Measurements from ENCODE around the gene PRKAG2.
"Not testable (repeated sequence)": the region's sequence is repeated elsewhere in the genome, so short reads cannot be mapped to it uniquely, and the experiment has no call there.

PRKAG2 gene

GRCh38 chr7:151876899-151877777, at the start of gene PRKAG2:
Gene PRKAG2, minus strand, starts transcription at chr7:151877115. Its CDS starts 495 bp downstream, at chr7:151876620.
- ATAC-seq (peak; percentile 72), DNase-seq (peak; percentile 70 to 71)
- H3K4me1 Mint-ChIP-seq: peaks cover 41% of the 10 kb centered on the region
- H3K27ac Mint-ChIP-seq: peak within 1 kb of the TSS; percentile 55 to 69
- no peaks in the 10 kb centered on the region for H3K27me3 Mint-ChIP-seq
- no peaks in the 10 kb centered on the region for H3K9me3 Mint-ChIP-seq
- peak within 1 kb of the TSS; percentile 93 to 100 for H3K4me3 Mint-ChIP-seq

DNA sequence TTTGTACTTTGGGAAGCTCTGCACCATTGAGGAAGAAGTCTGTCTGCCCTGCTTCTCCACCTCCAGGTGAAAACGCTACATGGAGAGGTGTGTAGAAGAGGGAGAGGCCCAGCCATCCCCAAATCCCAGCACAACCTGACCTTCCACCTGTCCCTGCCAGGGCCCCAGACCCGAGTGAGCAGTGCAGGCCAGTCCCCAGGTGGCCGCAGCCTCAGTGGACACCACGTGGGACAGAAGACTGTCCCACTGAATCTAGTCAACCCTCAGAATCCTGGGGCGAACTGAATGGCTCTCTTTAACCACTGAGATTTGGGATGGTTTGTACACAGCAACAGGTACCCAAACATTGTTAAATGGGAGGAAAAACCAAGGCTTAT, 49.4 kb upstream of the PRKAG2 start:
- H3K9me3 Mint-ChIP-seq: no peaks in the 10 kb centered on the region
- DNase-seq: no peak
- H3K4me3 Mint-ChIP-seq: no peak overlapping the region
- H3K27ac Mint-ChIP-seq: no peak overlapping the region
- H3K4me1 Mint-ChIP-seq: peaks cover 11% of the 10 kb centered on the region
- H3K27me3 Mint-ChIP-seq: peaks cover 8% of the 10 kb centered on the region
- ATAC-seq: no peak

DNA sequence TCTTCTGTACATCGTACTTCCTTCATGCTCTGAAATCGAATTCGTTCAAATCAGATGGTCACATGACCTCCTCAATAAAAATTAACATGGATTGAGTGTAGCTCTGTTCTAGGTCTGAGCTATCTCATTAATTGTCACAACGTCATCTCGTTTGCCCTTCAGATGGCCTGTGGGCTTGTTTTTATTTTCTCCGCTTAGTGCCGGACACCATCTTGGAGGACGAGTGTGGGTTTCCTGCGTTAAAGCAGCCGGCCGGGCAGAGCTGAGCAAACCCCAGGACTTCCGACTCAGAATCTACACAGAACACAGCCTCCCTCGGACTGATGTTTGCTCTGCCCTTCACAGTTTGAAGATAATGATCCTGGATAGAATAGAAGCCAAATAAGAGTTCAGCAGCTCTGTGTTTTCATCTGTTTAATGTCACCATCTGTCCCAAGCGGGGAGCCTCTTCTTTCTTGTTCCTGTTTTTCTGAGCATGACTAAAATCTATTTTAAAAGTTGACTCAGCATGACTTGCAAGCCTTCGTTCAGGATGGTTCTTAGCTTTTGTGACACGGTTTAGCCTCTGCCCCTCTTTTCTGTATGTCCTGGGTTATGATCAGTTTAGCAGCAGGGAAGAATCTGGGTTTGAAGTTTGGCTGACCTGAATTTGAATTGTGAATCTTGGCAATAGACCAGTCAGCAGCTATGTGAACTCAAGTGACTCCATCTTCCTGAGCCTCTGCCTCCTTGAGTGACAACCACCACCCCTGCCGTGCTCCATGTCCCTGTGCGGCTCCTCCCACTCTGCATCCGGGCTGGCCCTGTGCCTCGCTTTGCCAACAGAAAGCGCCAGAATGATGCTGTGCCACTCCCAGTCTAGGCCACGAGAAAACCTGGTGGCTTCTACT, 48.8 kb upstream of the PRKAG2 start:
- H3K27me3 Mint-ChIP-seq: peaks cover 8% of the 10 kb centered on the region
- H3K4me1 Mint-ChIP-seq: peaks cover 11% of the 10 kb centered on the region
- no peak overlapping the region for H3K4me3 Mint-ChIP-seq
- no peaks in the 10 kb centered on the region for H3K9me3 Mint-ChIP-seq
- no peak for DNase-seq
- peak; percentile 67 for ATAC-seq
- H3K27ac Mint-ChIP-seq: peak overlapping the region; percentile 13 to 77

- no peak overlapping the region for H3K4me3 Mint-ChIP-seq
- DNase-seq (no peak), ATAC-seq (no peak)
- no peak overlapping the region for H3K27ac Mint-ChIP-seq
- peaks cover 8% of the 10 kb centered on the region for H3K27me3 Mint-ChIP-seq
- H3K4me1 Mint-ChIP-seq: peaks cover 11% of the 10 kb centered on the region
- H3K9me3 Mint-ChIP-seq: no peaks in the 10 kb centered on the region
These were observed 47.6 kb upstream of the PRKAG2 start for GRCh38 chr7:151924508-151924907.

GRCh38 chr7:151924001-151924400, 47.1 kb upstream of the PRKAG2 start:
- Mint-ChIP-seq H3K4me1 (peaks cover 11% of the 10 kb centered on the region), H3K27me3 (peaks cover 8% of the 10 kb centered on the region), H3K4me3 (no peak overlapping the region), H3K9me3 (no peaks in the 10 kb centered on the region), H3K27ac (no peak overlapping the region)
- ATAC-seq (no peak), DNase-seq (no peak)

DNA sequence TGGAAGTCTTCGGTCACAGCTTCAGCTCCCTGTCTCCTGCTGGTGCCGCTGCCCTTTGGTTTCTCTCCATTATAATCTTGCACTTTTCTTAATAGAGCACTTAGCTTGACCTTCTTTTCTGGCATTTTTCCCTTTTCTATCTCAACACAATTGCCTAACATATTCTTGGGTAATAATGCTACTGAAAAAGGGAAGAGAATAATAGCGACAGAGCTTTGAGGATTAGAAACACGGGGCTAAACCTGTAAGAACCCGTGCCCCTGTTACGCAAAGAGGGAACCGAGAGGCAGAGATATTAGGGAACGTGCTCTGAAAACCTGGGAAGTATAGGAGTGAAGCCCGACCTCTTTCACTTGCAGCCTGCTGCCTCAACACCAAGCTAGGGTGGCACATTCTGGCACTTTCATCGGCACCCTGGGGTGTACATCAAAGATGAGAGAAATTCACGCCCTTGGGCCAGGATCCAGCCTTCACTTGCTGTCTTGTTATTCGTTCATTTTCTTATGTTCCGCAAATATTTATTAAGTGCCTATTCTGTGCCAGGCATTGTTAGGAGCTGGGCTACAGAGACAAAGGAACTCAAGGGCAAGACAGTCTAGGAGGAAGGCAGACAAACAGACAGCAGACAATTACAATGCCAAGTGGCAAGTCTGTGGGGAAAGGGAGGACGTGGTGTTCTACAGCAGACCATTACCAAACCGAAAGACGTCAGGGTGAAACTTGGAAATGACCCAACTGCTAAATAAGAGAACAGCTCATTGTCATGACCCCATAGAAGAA, 46.4 kb upstream of the PRKAG2 start:
- no peak for DNase-seq
- no peak overlapping the region for H3K4me3 Mint-ChIP-seq
- no peak for ATAC-seq
- no peak overlapping the region for H3K27ac Mint-ChIP-seq
- H3K9me3 Mint-ChIP-seq: no peaks in the 10 kb centered on the region
- H3K4me1 Mint-ChIP-seq: peaks cover 11% of the 10 kb centered on the region
- H3K27me3 Mint-ChIP-seq: peaks cover 8% of the 10 kb centered on the region

GRCh38 chr7:151921451-151921850, 44.5 kb upstream of the PRKAG2 start:
- Mint-ChIP-seq H3K27ac (peak overlapping the region in 1 of 2 donors; percentile 49), H3K9me3 (peaks cover 0 to under 1% of the 10 kb centered on the region in 2 donors), H3K27me3 (peaks cover 8% of the 10 kb centered on the region), H3K4me1 (peaks cover 11% of the 10 kb centered on the region), H3K4me3 (no peak overlapping the region)
- ATAC-seq (no peak), DNase-seq (no peak)

GRCh38 chr7:151920488-151920887, 43.6 kb upstream of the PRKAG2 start:
- Mint-ChIP-seq H3K4me1 (peaks cover 2% of the 10 kb centered on the region), H3K9me3 (peaks cover 0 to 7% of the 10 kb centered on the region in 2 donors), H3K4me3 (no peak overlapping the region), H3K27ac (no peak overlapping the region), H3K27me3 (peaks cover 8% of the 10 kb centered on the region)
- ATAC-seq (no peak), DNase-seq (no peak)

DNA sequence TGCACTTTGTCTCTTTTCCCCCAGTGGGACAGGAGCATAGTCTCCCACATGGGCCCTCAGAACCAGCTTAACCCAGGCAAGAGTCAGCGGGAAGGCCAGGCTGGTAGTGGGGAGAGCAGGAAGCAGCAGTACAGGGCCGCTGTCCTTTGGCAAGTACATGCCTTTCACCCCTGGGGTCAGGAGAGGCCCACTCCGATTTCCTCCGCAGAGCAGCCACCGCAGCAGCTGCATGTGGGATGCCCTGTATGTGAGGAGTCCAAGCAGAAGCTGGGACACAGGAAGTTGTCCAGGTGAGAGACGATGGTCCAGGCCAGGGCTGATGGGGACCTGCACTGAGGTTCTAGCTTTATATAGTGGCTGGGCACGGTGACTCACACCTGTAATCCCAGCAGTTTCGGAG, 42.7 kb upstream of the PRKAG2 start:
- H3K27ac Mint-ChIP-seq: no peak overlapping the region
- DNase-seq (no peak), ATAC-seq (no peak)
- H3K4me3 Mint-ChIP-seq: no peak overlapping the region
- no peaks in the 10 kb centered on the region for H3K4me1 Mint-ChIP-seq
- peaks cover 8% of the 10 kb centered on the region for H3K27me3 Mint-ChIP-seq
- H3K9me3 Mint-ChIP-seq: peaks cover under 1 to 7% of the 10 kb centered on the region in 2 donors

DNA sequence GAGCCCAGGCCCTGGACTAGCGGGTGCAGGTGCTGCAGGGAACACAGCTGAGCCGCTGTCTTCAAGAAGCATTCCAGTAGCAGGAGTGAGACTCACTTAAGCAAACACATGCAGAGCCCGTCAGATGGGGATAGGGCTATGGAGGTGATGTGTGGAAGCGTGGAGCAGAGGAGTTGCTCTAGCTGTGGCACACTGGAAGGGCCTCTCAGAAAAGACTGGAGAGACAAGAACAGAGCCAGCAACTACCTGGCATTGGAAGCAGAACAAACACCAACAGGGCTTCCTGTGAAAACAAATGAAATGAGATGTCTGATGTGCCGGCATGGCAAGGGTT, 41.6 kb upstream of the PRKAG2 start:
- Mint-ChIP-seq H3K27ac (peak overlapping the region in 1 of 2 donors; percentile 50), H3K4me1 (no peaks in the 10 kb centered on the region)

GRCh38 chr7:151917791-151918509, 41.0 kb upstream of the PRKAG2 start:
- Mint-ChIP-seq H3K9me3 (peaks cover 8 to 15% of the 10 kb centered on the region in 2 donors), H3K27me3 (no peaks in the 10 kb centered on the region), H3K4me1 (no peaks in the 10 kb centered on the region), H3K4me3 (no peak overlapping the region), H3K27ac (peak overlapping the region in 1 of 2 donors; percentile 50)
- ATAC-seq (no peak), DNase-seq (no peak)

More for the DNA sequence above, 41.6 kb upstream of the PRKAG2 start:
- DNase-seq (no peak), ATAC-seq (no peak)
- Mint-ChIP-seq H3K4me3 (no peak overlapping the region), H3K9me3 (peaks cover 8 to 15% of the 10 kb centered on the region in 2 donors), H3K27me3 (no peaks in the 10 kb centered on the region)

GRCh38 chr7:151914051-151914450, 37.1 kb upstream of the PRKAG2 start:
- H3K27me3 Mint-ChIP-seq: peaks cover 3% of the 10 kb centered on the region
- no peak for ATAC-seq
- H3K27ac Mint-ChIP-seq: no peak overlapping the region
- no peaks in the 10 kb centered on the region for H3K4me1 Mint-ChIP-seq
- no peak overlapping the region for H3K4me3 Mint-ChIP-seq
- no peak for DNase-seq
- H3K9me3 Mint-ChIP-seq: peaks cover 8 to 15% of the 10 kb centered on the region in 2 donors

- H3K27ac Mint-ChIP-seq, ATAC-seq, H3K4me1 Mint-ChIP-seq, DNase-seq, H3K4me3 Mint-ChIP-seq: not testable (repeated sequence)
- H3K9me3 Mint-ChIP-seq: peaks cover 8 to 13% of the 10 kb centered on the region in 2 donors
- peaks cover 25% of the 10 kb centered on the region for H3K27me3 Mint-ChIP-seq
These were observed 33.7 kb upstream of the PRKAG2 start for GRCh38 chr7:151910655-151911054.

DNA sequence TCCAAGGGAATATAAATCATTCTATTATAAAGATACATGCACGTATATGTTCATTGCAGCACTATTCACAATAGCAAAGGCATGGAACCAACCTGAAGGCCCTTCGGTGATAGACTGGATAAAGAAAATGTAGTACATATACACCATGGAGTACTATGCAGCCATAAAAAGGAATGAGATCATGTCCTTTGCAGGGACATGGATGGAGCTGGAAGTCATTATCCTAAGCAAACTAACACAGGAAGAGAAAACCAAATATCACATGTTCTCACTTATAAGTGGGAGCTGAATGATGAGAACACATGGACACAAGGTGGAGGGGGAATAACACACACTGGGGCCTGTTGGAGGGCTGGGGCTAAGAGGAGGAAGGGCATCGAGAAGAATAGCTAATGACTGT, 30.2 kb upstream of the PRKAG2 start:
- not testable (repeated sequence) for DNase-seq, H3K4me1 Mint-ChIP-seq, H3K27ac Mint-ChIP-seq, H3K4me3 Mint-ChIP-seq, H3K9me3 Mint-ChIP-seq, ATAC-seq
- peaks cover 46% of the 10 kb centered on the region for H3K27me3 Mint-ChIP-seq

GRCh38 chr7:151905766-151906165, 28.9 kb upstream of the PRKAG2 start:
- no peak for DNase-seq
- H3K4me3 Mint-ChIP-seq: no peak overlapping the region
- ATAC-seq: no peak
- H3K27ac Mint-ChIP-seq: no peak overlapping the region
- H3K9me3 Mint-ChIP-seq: peaks cover 0 to 5% of the 10 kb centered on the region in 2 donors
- H3K4me1 Mint-ChIP-seq: no peaks in the 10 kb centered on the region
- peaks cover 46% of the 10 kb centered on the region for H3K27me3 Mint-ChIP-seq

All from stimulated activated naive CD8-positive, alpha-beta T cell treated with anti-CD3 and anti-CD28 coated beads, Interleukin-15, amount 100 ng/mL, for 72 hours (primary cell).